ENCODE data around the gene TPRN. TPM values are rescaled to one million over a fixed set of nuclear protein-coding genes. Genes with fewer than 3 reads are reported as not detected.

The TPRN gene
- polyA plus RNA-seq, 1 donor from 2014 or later, result 8.1 TPM

DNA sequence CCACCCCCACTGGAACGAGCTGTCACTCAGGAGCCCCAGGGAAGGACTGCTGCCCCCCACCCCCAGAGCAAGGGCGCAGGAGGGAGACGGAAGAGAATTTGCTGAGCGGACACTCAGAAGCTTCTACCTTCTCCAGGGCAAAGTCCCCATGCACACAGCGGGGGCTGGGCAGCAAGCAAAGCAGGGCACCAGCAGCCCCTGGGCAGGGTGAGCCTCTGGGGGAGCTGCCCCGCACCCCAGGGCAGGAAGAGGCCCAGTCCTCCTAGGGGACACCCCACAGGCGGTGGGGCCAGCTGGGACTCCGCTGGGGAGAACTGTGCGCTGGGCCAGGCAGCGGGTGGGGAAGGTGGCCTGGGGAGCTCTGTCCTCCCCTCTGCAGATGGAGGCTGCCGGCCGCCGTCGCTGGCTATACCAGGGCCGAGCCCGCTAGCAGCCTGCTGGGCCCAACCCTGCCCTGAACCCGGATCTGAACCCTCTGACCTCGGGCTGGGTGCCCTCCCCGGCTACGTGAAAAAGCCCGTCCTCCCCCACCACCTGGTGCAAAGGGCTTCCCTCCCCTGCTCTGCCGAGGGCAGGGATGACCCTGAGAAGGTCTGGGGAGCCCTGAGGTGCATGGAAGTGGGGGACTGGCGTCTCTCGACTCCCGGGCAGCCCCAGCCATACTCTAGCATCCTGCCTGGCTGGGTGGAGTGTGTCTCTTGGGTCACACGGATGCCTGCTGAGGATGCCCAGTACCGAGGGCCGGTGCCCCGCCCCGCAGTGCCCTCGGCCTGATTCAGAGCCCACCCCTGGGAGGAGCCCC lies 29.6 kb upstream of the TPRN start:
- Histone ChIP-seq H2AFZ (ENCODE audit: low read depth, low read length) (no peak overlapping the region), H3K9me2 (ENCODE audit: insufficient read depth, low read length) (no peaks in the 10 kb centered on the region), H3K79me2 (replicated peaks; ENCODE audit: insufficient read depth, low read length) (no peaks in the 10 kb centered on the region), H3F3A (ENCODE audit: insufficient read depth, low read length, poor library complexity, severe bottlenecking) (no peaks in the 10 kb centered on the region), H3K36me3 (ENCODE audit: insufficient read depth, low read length) (no peaks in the 10 kb centered on the region), H3K27me3 (ENCODE audit: insufficient read depth, low read depth, low read length) (no peaks in the 10 kb centered on the region), H4K20me1 (ENCODE audit: insufficient read depth) (no peaks in the 10 kb centered on the region), H3K4me2 (ENCODE audit: low read length) (no peak overlapping the region), H3K9ac (ENCODE audit: low read length) (no peak overlapping the region), H3K9me3 (ENCODE audit: low read length) (no peaks in the 10 kb centered on the region), H3K4me3 (ENCODE audit: low read length) (no peak overlapping the region), H3K27ac (ENCODE audit: low read length) (no peak overlapping the region)
- no peak for TF ChIP-seq TAF1 (IDR thresholded peaks at IDR 0.05; ENCODE audit: low read depth)

DNA sequence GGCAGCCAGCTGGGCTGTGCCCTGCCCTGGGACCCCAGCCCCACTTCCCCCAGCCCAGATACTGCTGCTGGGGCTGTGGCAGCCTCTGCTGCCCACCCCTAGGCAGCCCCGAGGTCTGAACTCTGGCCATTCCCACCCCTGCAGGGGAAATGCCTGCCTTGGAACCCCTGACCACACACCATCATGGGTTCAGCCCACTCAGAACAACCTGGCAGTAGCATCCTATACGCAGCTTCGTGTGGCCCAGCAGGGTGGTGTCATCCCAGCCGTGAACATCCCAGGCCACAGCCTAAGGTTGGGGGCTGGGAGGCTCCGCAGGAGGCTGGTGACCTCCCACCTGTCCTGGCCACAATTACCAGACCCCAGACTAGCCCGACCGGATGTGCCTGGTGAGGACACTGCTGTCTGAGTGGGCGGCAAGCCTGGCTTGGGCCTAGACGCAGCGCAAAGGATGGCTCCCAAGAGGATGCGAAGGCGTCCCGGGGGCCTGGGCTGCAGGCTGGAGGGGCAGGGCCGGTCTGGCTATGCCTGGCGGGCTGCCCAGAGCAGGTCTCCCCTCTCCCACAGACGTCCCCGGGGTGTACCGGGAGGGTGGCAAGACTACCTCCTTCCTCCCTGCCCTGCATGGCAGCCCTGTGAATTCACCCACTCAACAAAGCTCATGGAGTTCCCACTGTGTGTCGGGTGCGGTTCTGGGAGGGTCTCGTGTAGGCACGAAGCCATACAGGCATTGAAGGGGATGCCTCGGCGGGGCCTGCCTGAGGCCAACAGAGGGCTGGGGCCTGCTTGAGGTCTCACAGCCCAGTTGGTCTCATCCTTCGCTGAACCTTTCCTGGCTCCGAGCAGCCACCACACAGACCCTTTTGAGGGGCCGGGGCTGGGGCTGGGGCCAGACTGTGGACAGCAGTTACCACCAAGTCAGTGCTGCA lies 28.7 kb upstream of the TPRN start:
- Histone ChIP-seq H4K20me1 (ENCODE audit: insufficient read depth) (no peaks in the 10 kb centered on the region), H3K27me3 (ENCODE audit: insufficient read depth, low read depth, low read length) (no peaks in the 10 kb centered on the region), H3K79me2 (replicated peaks; ENCODE audit: insufficient read depth, low read length) (no peaks in the 10 kb centered on the region), H3K9me3 (ENCODE audit: low read length) (no peaks in the 10 kb centered on the region), H3K4me2 (ENCODE audit: low read length) (no peak overlapping the region), H3K4me3 (ENCODE audit: low read length) (no peak overlapping the region), H3F3A (ENCODE audit: insufficient read depth, low read length, poor library complexity, severe bottlenecking) (no peaks in the 10 kb centered on the region), H2AFZ (ENCODE audit: low read depth, low read length) (no peak overlapping the region), H3K9me2 (ENCODE audit: insufficient read depth, low read length) (no peaks in the 10 kb centered on the region), H3K9ac (ENCODE audit: low read length) (no peak overlapping the region), H3K27ac (ENCODE audit: low read length) (no peak overlapping the region), H3K36me3 (ENCODE audit: insufficient read depth, low read length) (no peaks in the 10 kb centered on the region)
- TF ChIP-seq EZH2 (IDR thresholded peaks at IDR 0.05; ENCODE audit: borderline replicate concordance, insufficient read depth, low read length, poor library complexity, severe bottlenecking) (no peak), TAF1 (IDR thresholded peaks at IDR 0.05; ENCODE audit: low read depth) (no peak), RAD21 (conservative IDR thresholded peaks at IDR 0.05) (no peak), EP300 (conservative IDR thresholded peaks at IDR 0.05; ENCODE audit: poor library complexity, severe bottlenecking) (no peak), SMC3 (conservative IDR thresholded peaks at IDR 0.05; ENCODE audit: poor library complexity) (no peak), MXI1 (conservative IDR thresholded peaks at IDR 0.05; ENCODE audit: poor library complexity, severe bottlenecking) (no peak), POLR2AphosphoS5 (IDR thresholded peaks at IDR 0.05) (no peak)
- TF ChIP-seq, protein P1, sequence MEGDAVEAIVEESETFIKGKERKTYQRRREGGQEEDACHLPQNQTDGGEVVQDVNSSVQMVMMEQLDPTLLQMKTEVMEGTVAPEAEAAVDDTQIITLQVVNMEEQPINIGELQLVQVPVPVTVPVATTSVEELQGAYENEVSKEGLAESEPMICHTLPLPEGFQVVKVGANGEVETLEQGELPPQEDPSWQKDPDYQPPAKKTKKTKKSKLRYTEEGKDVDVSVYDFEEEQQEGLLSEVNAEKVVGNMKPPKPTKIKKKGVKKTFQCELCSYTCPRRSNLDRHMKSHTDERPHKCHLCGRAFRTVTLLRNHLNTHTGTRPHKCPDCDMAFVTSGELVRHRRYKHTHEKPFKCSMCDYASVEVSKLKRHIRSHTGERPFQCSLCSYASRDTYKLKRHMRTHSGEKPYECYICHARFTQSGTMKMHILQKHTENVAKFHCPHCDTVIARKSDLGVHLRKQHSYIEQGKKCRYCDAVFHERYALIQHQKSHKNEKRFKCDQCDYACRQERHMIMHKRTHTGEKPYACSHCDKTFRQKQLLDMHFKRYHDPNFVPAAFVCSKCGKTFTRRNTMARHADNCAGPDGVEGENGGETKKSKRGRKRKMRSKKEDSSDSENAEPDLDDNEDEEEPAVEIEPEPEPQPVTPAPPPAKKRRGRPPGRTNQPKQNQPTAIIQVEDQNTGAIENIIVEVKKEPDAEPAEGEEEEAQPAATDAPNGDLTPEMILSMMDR (IDR thresholded peaks at IDR 0.05; ENCODE audit: poor library complexity, severe bottlenecking), result no peak
- TF ChIP-seq, protein P2, sequence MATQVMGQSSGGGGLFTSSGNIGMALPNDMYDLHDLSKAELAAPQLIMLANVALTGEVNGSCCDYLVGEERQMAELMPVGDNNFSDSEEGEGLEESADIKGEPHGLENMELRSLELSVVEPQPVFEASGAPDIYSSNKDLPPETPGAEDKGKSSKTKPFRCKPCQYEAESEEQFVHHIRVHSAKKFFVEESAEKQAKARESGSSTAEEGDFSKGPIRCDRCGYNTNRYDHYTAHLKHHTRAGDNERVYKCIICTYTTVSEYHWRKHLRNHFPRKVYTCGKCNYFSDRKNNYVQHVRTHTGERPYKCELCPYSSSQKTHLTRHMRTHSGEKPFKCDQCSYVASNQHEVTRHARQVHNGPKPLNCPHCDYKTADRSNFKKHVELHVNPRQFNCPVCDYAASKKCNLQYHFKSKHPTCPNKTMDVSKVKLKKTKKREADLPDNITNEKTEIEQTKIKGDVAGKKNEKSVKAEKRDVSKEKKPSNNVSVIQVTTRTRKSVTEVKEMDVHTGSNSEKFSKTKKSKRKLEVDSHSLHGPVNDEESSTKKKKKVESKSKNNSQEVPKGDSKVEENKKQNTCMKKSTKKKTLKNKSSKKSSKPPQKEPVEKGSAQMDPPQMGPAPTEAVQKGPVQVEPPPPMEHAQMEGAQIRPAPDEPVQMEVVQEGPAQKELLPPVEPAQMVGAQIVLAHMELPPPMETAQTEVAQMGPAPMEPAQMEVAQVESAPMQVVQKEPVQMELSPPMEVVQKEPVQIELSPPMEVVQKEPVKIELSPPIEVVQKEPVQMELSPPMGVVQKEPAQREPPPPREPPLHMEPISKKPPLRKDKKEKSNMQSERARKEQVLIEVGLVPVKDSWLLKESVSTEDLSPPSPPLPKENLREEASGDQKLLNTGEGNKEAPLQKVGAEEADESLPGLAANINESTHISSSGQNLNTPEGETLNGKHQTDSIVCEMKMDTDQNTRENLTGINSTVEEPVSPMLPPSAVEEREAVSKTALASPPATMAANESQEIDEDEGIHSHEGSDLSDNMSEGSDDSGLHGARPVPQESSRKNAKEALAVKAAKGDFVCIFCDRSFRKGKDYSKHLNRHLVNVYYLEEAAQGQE (IDR thresholded peaks at IDR 0.05; ENCODE audit: borderline replicate concordance), result no peak
